HCT116 (cell line): ENCODE measurements around the gene C2.

Experiments used
- EZH2 ChIP-seq: fragments of 200-600 bp; sonication (generic); IDR thresholded peaks from 2 replicates; pipeline ENCODE4 v1.6.1; 2017; ENCODE audit warnings: antibody characterized with exemption, mixed run types
- POLR2A ChIP-seq: IDR thresholded peaks from 2 replicates; pipeline ENCODE4 v1.7.0; 2011; ENCODE audit warnings: borderline replicate concordance; ENCODE audit not compliant: insufficient read depth, insufficient read length; ENCODE audit errors: extremely low read depth
- POLR2AphosphoS5 ChIP-seq: IDR thresholded peaks from 2 replicates; pipeline ENCODE4 v1.6.1; 2011; ENCODE audit warnings: mild to moderate bottlenecking, low read depth, low read length, moderate library complexity
- TCF7L2 ChIP-seq: IDR thresholded peaks from 2 replicates; pipeline ENCODE4 v1.7.0; 2011; ENCODE audit warnings: borderline replicate concordance, inconsistent platforms; ENCODE audit not compliant: insufficient read depth, insufficient read length; ENCODE audit errors: extremely low read depth
- YY1 ChIP-seq: IDR thresholded peaks from 2 replicates; pipeline ENCODE4 v1.6.1; 2011; ENCODE audit warnings: low read length, low read depth, moderate library complexity, mild to moderate bottlenecking; ENCODE audit not compliant: insufficient replicate concordance; ENCODE audit errors: extremely low read depth
- ZNF274 ChIP-seq: fragments of 200-500 bp; sonication (Bioruptor generic); IDR thresholded peaks from 2 replicates; pipeline ENCODE4 v1.6.1; 2014; ENCODE audit warnings: mild to moderate bottlenecking, low read depth, low read length, inconsistent platforms
- TF ChIP-seq, protein P1 (sequence below), 3 experiments: fragments of 200-600 bp in 1 of 3; sonication (generic) in 1 of 3; IDR thresholded peaks in 2 of 3; conservative IDR thresholded peaks in 1 of 3; 2 replicates each; pipeline ENCODE4 v1.5.1; 2012 to 2017; ENCODE audit warnings: low read depth in 2 of 3, low read length in 2 of 3, antibody characterized with exemption in 1 of 3, borderline replicate concordance in 1 of 3, control low read depth in 1 of 3, mild to moderate bottlenecking in 1 of 3, mixed read lengths in 1 of 3, mixed run types in 1 of 3, moderate library complexity in 1 of 3; ENCODE audit not compliant: insufficient read depth in 1 of 3
- TF ChIP-seq, protein P2 (sequence below): IDR thresholded peaks from 2 replicates; pipeline ENCODE4 v1.6.1; 2011; ENCODE audit warnings: mild to moderate bottlenecking, low read length, moderate library complexity; ENCODE audit not compliant: insufficient replicate concordance; ENCODE audit errors: extremely low read depth
- TF ChIP-seq, protein P3 (sequence below): IDR thresholded peaks from 2 replicates; pipeline ENCODE4 v1.6.1; 2012; ENCODE audit warnings: low read depth

DNA sequence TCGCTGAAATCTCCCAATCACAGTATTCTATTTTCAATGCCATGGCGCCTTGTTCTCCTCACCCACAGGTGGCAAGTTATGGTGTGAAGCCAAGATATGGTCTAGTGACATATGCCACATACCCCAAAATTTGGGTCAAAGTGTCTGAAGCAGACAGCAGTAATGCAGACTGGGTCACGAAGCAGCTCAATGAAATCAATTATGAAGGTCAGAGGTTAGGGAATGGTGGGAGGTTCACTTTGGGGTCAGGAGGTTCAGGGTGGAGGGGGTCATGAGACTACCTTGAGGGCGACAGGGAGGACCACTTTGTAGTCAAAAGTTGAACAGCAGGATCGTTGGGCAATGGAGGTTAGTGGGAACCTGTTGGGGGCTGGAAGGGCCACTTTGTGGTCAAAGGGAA lies 20.8 kb downstream of the C2 start:
- no peak for TF ChIP-seq ZNF274
- TF ChIP-seq, protein P1, sequence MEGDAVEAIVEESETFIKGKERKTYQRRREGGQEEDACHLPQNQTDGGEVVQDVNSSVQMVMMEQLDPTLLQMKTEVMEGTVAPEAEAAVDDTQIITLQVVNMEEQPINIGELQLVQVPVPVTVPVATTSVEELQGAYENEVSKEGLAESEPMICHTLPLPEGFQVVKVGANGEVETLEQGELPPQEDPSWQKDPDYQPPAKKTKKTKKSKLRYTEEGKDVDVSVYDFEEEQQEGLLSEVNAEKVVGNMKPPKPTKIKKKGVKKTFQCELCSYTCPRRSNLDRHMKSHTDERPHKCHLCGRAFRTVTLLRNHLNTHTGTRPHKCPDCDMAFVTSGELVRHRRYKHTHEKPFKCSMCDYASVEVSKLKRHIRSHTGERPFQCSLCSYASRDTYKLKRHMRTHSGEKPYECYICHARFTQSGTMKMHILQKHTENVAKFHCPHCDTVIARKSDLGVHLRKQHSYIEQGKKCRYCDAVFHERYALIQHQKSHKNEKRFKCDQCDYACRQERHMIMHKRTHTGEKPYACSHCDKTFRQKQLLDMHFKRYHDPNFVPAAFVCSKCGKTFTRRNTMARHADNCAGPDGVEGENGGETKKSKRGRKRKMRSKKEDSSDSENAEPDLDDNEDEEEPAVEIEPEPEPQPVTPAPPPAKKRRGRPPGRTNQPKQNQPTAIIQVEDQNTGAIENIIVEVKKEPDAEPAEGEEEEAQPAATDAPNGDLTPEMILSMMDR (IDR thresholded peaks at IDR 0.05 in 2 of 3, conservative IDR thresholded peaks at IDR 0.05 in 1 of 3; ENCODE audit: borderline replicate concordance in 1 of 3, insufficient read depth in 1 of 3, low read depth in 2 of 3, low read length in 2 of 3), result no peak
- TF ChIP-seq POLR2AphosphoS5, result no peak
- no peak for TF ChIP-seq TCF7L2
- TF ChIP-seq, protein P2, sequence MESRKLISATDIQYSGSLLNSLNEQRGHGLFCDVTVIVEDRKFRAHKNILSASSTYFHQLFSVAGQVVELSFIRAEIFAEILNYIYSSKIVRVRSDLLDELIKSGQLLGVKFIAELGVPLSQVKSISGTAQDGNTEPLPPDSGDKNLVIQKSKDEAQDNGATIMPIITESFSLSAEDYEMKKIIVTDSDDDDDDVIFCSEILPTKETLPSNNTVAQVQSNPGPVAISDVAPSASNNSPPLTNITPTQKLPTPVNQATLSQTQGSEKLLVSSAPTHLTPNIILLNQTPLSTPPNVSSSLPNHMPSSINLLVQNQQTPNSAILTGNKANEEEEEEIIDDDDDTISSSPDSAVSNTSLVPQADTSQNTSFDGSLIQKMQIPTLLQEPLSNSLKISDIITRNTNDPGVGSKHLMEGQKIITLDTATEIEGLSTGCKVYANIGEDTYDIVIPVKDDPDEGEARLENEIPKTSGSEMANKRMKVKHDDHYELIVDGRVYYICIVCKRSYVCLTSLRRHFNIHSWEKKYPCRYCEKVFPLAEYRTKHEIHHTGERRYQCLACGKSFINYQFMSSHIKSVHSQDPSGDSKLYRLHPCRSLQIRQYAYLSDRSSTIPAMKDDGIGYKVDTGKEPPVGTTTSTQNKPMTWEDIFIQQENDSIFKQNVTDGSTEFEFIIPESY, result no peak
- no peak for TF ChIP-seq POLR2A
- TF ChIP-seq YY1, result no peak
- TF ChIP-seq EZH2, result no peak
- TF ChIP-seq, protein P3, sequence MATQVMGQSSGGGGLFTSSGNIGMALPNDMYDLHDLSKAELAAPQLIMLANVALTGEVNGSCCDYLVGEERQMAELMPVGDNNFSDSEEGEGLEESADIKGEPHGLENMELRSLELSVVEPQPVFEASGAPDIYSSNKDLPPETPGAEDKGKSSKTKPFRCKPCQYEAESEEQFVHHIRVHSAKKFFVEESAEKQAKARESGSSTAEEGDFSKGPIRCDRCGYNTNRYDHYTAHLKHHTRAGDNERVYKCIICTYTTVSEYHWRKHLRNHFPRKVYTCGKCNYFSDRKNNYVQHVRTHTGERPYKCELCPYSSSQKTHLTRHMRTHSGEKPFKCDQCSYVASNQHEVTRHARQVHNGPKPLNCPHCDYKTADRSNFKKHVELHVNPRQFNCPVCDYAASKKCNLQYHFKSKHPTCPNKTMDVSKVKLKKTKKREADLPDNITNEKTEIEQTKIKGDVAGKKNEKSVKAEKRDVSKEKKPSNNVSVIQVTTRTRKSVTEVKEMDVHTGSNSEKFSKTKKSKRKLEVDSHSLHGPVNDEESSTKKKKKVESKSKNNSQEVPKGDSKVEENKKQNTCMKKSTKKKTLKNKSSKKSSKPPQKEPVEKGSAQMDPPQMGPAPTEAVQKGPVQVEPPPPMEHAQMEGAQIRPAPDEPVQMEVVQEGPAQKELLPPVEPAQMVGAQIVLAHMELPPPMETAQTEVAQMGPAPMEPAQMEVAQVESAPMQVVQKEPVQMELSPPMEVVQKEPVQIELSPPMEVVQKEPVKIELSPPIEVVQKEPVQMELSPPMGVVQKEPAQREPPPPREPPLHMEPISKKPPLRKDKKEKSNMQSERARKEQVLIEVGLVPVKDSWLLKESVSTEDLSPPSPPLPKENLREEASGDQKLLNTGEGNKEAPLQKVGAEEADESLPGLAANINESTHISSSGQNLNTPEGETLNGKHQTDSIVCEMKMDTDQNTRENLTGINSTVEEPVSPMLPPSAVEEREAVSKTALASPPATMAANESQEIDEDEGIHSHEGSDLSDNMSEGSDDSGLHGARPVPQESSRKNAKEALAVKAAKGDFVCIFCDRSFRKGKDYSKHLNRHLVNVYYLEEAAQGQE, result no peak
